ENCODE data around the gene SLAMF7.

DNA sequence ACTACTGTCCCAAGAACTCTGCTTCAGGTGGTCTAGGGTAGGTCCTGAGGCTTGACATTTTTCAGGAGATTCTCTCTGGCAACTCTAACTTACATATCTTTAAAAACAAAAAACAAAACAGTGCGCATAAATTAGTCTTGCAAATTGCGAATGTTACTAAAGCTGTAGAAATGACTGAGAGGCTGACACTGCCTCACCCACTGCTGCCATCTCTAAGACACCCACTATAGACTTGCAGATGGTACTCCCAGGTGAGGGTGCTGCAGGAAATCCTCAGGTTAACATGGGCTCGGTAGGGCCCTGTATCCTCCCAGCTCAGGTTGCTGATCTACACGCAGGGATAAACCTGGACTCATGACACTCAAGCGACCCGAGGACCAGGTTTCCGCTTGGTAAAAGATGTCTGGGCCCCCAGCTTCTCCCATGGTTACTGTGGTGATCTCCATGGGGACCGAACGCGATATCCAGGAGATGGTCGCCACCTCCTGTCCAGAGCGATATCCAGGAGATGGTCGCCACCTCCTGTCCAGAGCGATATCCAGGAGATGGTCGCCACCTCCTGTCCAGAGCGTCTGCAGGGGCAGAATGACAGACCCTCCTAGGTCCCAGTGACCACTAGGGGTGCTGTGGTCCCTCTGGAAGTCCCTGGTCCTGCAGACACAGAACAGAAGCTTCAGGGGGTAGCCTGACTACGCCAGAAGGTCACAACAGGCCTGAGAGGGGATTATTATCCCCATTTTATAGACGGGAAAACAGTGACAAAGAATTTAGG is 40.8 kb downstream of the SLAMF7 start:
- TF ChIP-seq, protein P1, sequence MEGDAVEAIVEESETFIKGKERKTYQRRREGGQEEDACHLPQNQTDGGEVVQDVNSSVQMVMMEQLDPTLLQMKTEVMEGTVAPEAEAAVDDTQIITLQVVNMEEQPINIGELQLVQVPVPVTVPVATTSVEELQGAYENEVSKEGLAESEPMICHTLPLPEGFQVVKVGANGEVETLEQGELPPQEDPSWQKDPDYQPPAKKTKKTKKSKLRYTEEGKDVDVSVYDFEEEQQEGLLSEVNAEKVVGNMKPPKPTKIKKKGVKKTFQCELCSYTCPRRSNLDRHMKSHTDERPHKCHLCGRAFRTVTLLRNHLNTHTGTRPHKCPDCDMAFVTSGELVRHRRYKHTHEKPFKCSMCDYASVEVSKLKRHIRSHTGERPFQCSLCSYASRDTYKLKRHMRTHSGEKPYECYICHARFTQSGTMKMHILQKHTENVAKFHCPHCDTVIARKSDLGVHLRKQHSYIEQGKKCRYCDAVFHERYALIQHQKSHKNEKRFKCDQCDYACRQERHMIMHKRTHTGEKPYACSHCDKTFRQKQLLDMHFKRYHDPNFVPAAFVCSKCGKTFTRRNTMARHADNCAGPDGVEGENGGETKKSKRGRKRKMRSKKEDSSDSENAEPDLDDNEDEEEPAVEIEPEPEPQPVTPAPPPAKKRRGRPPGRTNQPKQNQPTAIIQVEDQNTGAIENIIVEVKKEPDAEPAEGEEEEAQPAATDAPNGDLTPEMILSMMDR (IDR thresholded peaks at IDR 0.05): no peak
- no peak for TF ChIP-seq POLR2A (IDR thresholded peaks at IDR 0.05)
